H9 (cell line): ENCODE data around the gene SERINC3. TPM values are rescaled to one million over a fixed set of nuclear protein-coding genes. Genes with fewer than 3 reads are reported as not detected.
A peak's percentile ranks its signal among the peaks of the same experiment; 100 is the strongest.

Source experiments
- DNase-seq: peaks from one replicate; pipeline ENCODE4 v3.0.0-alpha.2; 2017
- H2AFZ ChIP-seq: one replicate; pipeline ENCODE4 v1.6.1; 2013; ENCODE audit warnings: mild to moderate bottlenecking, low read length, control low read depth, moderate library complexity
- H2AK5ac ChIP-seq: 2 replicates; pipeline ENCODE4 v1.6.1; 2013; ENCODE audit warnings: low read length, control low read depth, mixed read lengths; ENCODE audit not compliant: insufficient read length
- H2BK120ac ChIP-seq: one replicate; pipeline ENCODE4 v1.6.1; 2013; ENCODE audit warnings: low read depth, mild to moderate bottlenecking, low read length, control low read depth, inconsistent platforms; ENCODE audit not compliant: poor library complexity, severe bottlenecking
- H2BK12ac ChIP-seq: 2 replicates; pipeline ENCODE4 v1.6.1; 2013; ENCODE audit warnings: low read length, control low read depth, mixed read lengths, low read depth; ENCODE audit not compliant: insufficient read length
- H2BK15ac ChIP-seq: 2 replicates; pipeline ENCODE4 v1.6.1; 2013; ENCODE audit warnings: low read depth, low read length, control low read depth
- H2BK20ac ChIP-seq: one replicate; pipeline ENCODE4 v1.6.1; 2013; ENCODE audit warnings: low read depth, mild to moderate bottlenecking, low read length, control low read depth, inconsistent platforms; ENCODE audit not compliant: poor library complexity, severe bottlenecking
- H2BK5ac ChIP-seq: 2 replicates; pipeline ENCODE4 v1.6.1; 2013; ENCODE audit warnings: low read length, control low read depth, mixed read lengths; ENCODE audit not compliant: insufficient read length
- H3K14ac ChIP-seq: 2 replicates; pipeline ENCODE4 v1.6.1; 2013; ENCODE audit warnings: low read length, control low read depth; ENCODE audit not compliant: insufficient read depth
- H3K18ac ChIP-seq: 2 replicates; pipeline ENCODE4 v1.6.1; 2013; ENCODE audit warnings: low read depth, mild to moderate bottlenecking, mixed read lengths, low read length, control low read depth; ENCODE audit not compliant: insufficient read length
- H3K23ac ChIP-seq: 2 replicates; pipeline ENCODE4 v1.6.1; 2013; ENCODE audit warnings: low read length, control low read depth, mixed read lengths, low read depth; ENCODE audit not compliant: insufficient read length
- H3K23me2 ChIP-seq: 2 replicates; pipeline ENCODE4 v1.6.1; 2013; ENCODE audit warnings: low read depth, mild to moderate bottlenecking, mixed read lengths, low read length, control low read depth; ENCODE audit not compliant: insufficient read length, poor library complexity, severe bottlenecking
- H3K27ac ChIP-seq: 2 replicates; pipeline ENCODE4 v1.5.1; 2013; ENCODE audit warnings: low read length, control low read depth, mixed read lengths, low read depth; ENCODE audit not compliant: insufficient read length
- H3K27me3 ChIP-seq: 2 replicates; pipeline ENCODE4 v1.6.1; 2013; ENCODE audit warnings: low read length, control low read depth, inconsistent platforms; ENCODE audit not compliant: insufficient read depth
- H3K4ac ChIP-seq: 2 replicates; pipeline ENCODE4 v1.6.1; 2013; ENCODE audit warnings: low read depth, mild to moderate bottlenecking, control low read depth, inconsistent platforms, low read length, moderate library complexity
- H3K4me1 ChIP-seq: 2 replicates; pipeline ENCODE4 v1.6.1; 2013; ENCODE audit warnings: low read length, control low read depth, inconsistent platforms; ENCODE audit not compliant: insufficient read depth
- H3K4me2 ChIP-seq: 2 replicates; pipeline ENCODE4 v1.6.1; 2013; ENCODE audit warnings: low read length, control low read depth, mixed read lengths; ENCODE audit not compliant: insufficient read length, insufficient read depth
- H3K56ac ChIP-seq: 2 replicates; pipeline ENCODE4 v1.6.1; 2013; ENCODE audit warnings: low read depth, mild to moderate bottlenecking, mixed read lengths, low read length, control low read depth; ENCODE audit not compliant: insufficient read length
- H3K79me1 ChIP-seq: 2 replicates; pipeline ENCODE4 v1.6.1; 2013; ENCODE audit warnings: low read depth, mild to moderate bottlenecking, moderate library complexity, low read length, control low read depth, inconsistent platforms; ENCODE audit not compliant: insufficient read depth, poor library complexity, severe bottlenecking
- H3K79me2 ChIP-seq: 2 replicates; pipeline ENCODE4 v1.6.1; 2013; ENCODE audit warnings: low read length, control low read depth, inconsistent platforms; ENCODE audit not compliant: insufficient read depth
- H3K9ac ChIP-seq: 2 replicates; pipeline ENCODE4 v1.6.1; 2013; ENCODE audit warnings: low read length, control low read depth, mixed read lengths; ENCODE audit not compliant: insufficient read length; ENCODE audit errors: extremely low read depth
- H3K9me3 ChIP-seq: one replicate; pipeline ENCODE4 v1.6.1; 2013; ENCODE audit warnings: low read depth, low read length, inconsistent platforms; ENCODE audit not compliant: control insufficient read depth
- H3T11ph ChIP-seq: one replicate; pipeline ENCODE4 v1.6.1; 2013; ENCODE audit warnings: mild to moderate bottlenecking, low read length, control low read depth, inconsistent platforms
- H4K20me1 ChIP-seq: one replicate; pipeline ENCODE4 v1.6.1; 2013; ENCODE audit not compliant: control insufficient read depth, insufficient read length, insufficient read depth
- H4K5ac ChIP-seq: 2 replicates; pipeline ENCODE4 v1.6.1; 2013; ENCODE audit warnings: low read depth, mild to moderate bottlenecking, mixed read lengths, low read length, control low read depth; ENCODE audit not compliant: insufficient read length
- H4K8ac ChIP-seq: replicated peaks from 2 replicates; pipeline ENCODE4 v1.6.1; 2013; ENCODE audit warnings: low read length, control low read depth, mixed read lengths, low read depth; ENCODE audit not compliant: insufficient read length
- H4K91ac ChIP-seq: 2 replicates; pipeline ENCODE4 v1.6.1; 2013; ENCODE audit warnings: low read depth, mild to moderate bottlenecking, moderate library complexity, mixed read lengths, low read length, control low read depth; ENCODE audit not compliant: insufficient read length
- H3K27ac Mint-ChIP-seq, 3 experiments: 2 replicates in 2 of 3; 3 replicates in 1 of 3; pipeline ENCODE4 v1.8.0; 2020 to 2021; ENCODE audit warnings: mixed read lengths in 3 of 3, mild to moderate bottlenecking in 1 of 3, moderate library complexity in 1 of 3
- H3K27me3 Mint-ChIP-seq: 2 replicates; pipeline ENCODE4 v1.8.0; 2021; ENCODE audit warnings: low read depth, mild to moderate bottlenecking, moderate library complexity, mixed read lengths
- H3K36me3 Mint-ChIP-seq, 3 experiments: 2 replicates in 2 of 3; 3 replicates in 1 of 3; pipeline ENCODE4 v1.8.0; 2020 to 2021; ENCODE audit warnings: low read depth in 3 of 3, mixed read lengths in 3 of 3; ENCODE audit not compliant: insufficient read depth in 1 of 3
- H3K4me1 Mint-ChIP-seq, 2 experiments: 2 replicates each; pipeline ENCODE4 v1.8.0; 2020; ENCODE audit warnings: mixed read lengths in 2 of 2
- H3K4me3 Mint-ChIP-seq, 2 experiments: 2 replicates in 1 of 2; 3 replicates in 1 of 2; pipeline ENCODE4 v1.8.0; 2020 to 2021; ENCODE audit warnings: mild to moderate bottlenecking in 2 of 2, mixed read lengths in 2 of 2, moderate library complexity in 1 of 2
- H3K9me3 Mint-ChIP-seq, 2 experiments: 2 replicates in 1 of 2; 3 replicates in 1 of 2; pipeline ENCODE4 v1.8.0; 2020; ENCODE audit warnings: mild to moderate bottlenecking in 2 of 2, mixed read lengths in 2 of 2, moderate library complexity in 1 of 2
- WGBS: extraction: QIAGEN DNeasy Blood & Tissue Kit; methylation state at CpG from one replicate; pipeline ENCODE4 v1.1.7; 2013; ENCODE audit warnings: missing lambda C conversion rate, low lambda C conversion rate, mixed read lengths; ENCODE audit not compliant: insufficient read length; ENCODE audit errors: extremely low coverage; 5-methylcytosine and 5-hydroxymethylcytosine counted together
- total RNA-seq: library from RNA; stranded (reverse); gene quantifications from 2 replicates; pipeline ENCODE4 v1.2.1, GENCODE V29; 2021
- TF ChIP-seq, protein P1 (sequence below): fragments of 200-600 bp; sonication (generic); conservative IDR thresholded peaks from 3 replicates; pipeline ENCODE4 v1.8.0; 2021; ENCODE audit warnings: antibody characterized with exemption, mild to moderate bottlenecking

The SERINC3 gene
- total RNA-seq, 1 experiment from 2014 or later, result 41.5 TPM

DNA sequence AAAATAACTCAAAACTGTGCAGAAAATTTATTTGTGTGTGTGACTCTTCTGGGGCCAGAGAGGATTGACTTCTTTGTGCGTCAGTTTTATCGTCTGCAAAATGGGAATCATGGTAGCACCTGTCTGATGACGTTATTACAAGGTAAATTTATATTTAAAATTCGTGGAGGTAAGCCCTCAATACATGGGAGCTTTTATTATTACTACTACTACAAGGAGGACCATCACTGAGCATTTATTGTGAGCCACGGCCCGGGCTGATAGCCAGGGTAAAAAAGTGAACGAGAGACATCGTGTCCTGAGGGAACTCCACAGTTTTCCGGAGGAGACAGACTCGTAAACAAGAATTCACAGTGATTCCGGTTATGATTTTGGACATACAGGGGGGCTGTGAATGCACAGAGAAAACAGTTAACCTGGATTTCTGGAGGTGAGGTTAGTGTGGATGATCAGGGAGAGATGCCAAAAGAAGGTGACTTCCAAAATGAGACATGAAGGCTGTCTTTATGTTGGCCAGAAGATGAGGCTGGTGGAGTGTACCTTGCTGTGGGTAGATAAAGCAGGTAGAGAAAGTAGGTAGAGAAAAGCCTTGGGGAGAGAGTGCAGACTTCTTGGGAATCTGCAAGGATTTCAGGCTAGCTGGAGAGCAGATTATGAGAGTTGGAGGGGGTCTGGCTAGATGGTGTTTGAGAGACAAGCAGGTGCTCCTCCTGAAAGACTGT, 10.6 kb upstream of the SERINC3 start:
- Histone ChIP-seq H4K8ac (no peak overlapping the region), H3K79me1 (peaks cover 3% of the 10 kb centered on the region), H3K18ac (no peak overlapping the region), H3K23me2 (peaks cover 14% of the 10 kb centered on the region), H4K91ac (no peak overlapping the region), H3K56ac (no peak overlapping the region), H3K4ac (no peak overlapping the region), H3K4me1 (no peaks in the 10 kb centered on the region), H2BK120ac (no peak overlapping the region), H4K5ac (no peak overlapping the region), H4K20me1 (no peaks in the 10 kb centered on the region), H3K27ac (no peak overlapping the region), H3K9me3 (no peaks in the 10 kb centered on the region), H2BK20ac (no peak overlapping the region), H2AK5ac (no peak overlapping the region), H2BK5ac (no peak overlapping the region), H3K14ac (no peak overlapping the region; the same call in 1 of the 2 replicates), H3K79me2 (no peaks in the 10 kb centered on the region), H3K23ac (no peak overlapping the region), H2AFZ (no peak overlapping the region), H3K4me2 (peak overlapping the region; percentile 67), H2BK15ac (no peak overlapping the region), H3T11ph (no peak overlapping the region), H3K27me3 (no peaks in the 10 kb centered on the region), H2BK12ac (no peak overlapping the region), H3K9ac (peak overlapping the region; percentile 51)
- WGBS, result no CpG with 5 or more reads among the region's 11 CpGs
- H3K27ac Mint-ChIP-seq, result no peak overlapping the region
- no peaks in the 10 kb centered on the region for H3K36me3 Mint-ChIP-seq
- DNase-seq, result no peak
- no peaks in the 10 kb centered on the region for H3K9me3 Mint-ChIP-seq
- no peak overlapping the region for H3K4me3 Mint-ChIP-seq
- peaks cover 6% of the 10 kb centered on the region in 2 experiments for H3K4me1 Mint-ChIP-seq
- no peaks in the 10 kb centered on the region for H3K27me3 Mint-ChIP-seq
- TF ChIP-seq, protein P1, sequence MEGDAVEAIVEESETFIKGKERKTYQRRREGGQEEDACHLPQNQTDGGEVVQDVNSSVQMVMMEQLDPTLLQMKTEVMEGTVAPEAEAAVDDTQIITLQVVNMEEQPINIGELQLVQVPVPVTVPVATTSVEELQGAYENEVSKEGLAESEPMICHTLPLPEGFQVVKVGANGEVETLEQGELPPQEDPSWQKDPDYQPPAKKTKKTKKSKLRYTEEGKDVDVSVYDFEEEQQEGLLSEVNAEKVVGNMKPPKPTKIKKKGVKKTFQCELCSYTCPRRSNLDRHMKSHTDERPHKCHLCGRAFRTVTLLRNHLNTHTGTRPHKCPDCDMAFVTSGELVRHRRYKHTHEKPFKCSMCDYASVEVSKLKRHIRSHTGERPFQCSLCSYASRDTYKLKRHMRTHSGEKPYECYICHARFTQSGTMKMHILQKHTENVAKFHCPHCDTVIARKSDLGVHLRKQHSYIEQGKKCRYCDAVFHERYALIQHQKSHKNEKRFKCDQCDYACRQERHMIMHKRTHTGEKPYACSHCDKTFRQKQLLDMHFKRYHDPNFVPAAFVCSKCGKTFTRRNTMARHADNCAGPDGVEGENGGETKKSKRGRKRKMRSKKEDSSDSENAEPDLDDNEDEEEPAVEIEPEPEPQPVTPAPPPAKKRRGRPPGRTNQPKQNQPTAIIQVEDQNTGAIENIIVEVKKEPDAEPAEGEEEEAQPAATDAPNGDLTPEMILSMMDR, result no peak
